DND-41 (cell line): ENCODE measurements around the gene ERN2.
"Not testable (repeated sequence)": the region's sequence is repeated elsewhere in the genome, so short reads cannot be mapped to it uniquely, and the experiment has no call there.

ENCODE experiments used
- EZH2 ChIP-seq: IDR thresholded peaks from 3 replicates; pipeline ENCODE4 v1.6.1; 2012; ENCODE audit warnings: borderline replicate concordance, low read depth, mild to moderate bottlenecking, moderate library complexity, low read length, inconsistent platforms; ENCODE audit not compliant: severe bottlenecking
- TF ChIP-seq, protein P1 (sequence below): IDR thresholded peaks from 2 replicates; pipeline ENCODE4 v1.5.1; 2012; ENCODE audit warnings: borderline replicate concordance, low read length, moderate library complexity, mild to moderate bottlenecking; ENCODE audit not compliant: poor library complexity, severe bottlenecking; ENCODE audit errors: extremely low read depth

DNA sequence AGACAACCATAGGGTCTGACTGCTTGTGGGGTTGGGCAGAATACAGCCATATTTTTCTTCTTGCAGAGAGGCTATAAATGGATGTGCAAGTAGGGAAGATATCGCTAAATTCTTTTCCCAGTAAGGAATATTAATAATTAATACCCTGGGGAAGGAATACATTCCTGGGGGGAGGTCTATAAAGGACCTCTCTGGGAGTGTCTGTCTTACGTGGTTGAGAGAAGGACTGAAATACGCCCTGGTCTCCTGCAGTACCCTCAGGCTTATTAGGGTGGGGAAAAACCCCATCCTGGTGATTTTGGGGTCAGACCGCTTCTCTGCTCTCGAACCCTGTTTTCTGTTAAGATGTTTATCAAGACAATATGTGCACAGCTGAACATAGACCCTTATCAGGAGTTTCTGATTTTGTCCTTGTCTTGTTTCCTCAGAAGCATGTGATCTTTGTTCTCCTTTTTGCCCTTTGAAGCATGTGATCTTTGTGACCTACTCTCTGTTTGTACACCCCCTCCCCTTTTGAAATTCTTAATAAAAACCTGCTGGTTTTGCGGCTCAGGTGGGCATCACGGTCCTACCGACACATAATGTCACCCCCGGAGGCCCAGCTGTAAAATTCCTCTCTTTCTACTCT lies 9.7 kb upstream of the ERN2 start:
- TF ChIP-seq, protein P1, sequence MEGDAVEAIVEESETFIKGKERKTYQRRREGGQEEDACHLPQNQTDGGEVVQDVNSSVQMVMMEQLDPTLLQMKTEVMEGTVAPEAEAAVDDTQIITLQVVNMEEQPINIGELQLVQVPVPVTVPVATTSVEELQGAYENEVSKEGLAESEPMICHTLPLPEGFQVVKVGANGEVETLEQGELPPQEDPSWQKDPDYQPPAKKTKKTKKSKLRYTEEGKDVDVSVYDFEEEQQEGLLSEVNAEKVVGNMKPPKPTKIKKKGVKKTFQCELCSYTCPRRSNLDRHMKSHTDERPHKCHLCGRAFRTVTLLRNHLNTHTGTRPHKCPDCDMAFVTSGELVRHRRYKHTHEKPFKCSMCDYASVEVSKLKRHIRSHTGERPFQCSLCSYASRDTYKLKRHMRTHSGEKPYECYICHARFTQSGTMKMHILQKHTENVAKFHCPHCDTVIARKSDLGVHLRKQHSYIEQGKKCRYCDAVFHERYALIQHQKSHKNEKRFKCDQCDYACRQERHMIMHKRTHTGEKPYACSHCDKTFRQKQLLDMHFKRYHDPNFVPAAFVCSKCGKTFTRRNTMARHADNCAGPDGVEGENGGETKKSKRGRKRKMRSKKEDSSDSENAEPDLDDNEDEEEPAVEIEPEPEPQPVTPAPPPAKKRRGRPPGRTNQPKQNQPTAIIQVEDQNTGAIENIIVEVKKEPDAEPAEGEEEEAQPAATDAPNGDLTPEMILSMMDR: not testable (repeated sequence)
- TF ChIP-seq EZH2: not testable (repeated sequence)
